Tibial nerve (tissue), 4 donors: ENCODE data around the gene ADAD2. TPM values are rescaled to one million over a fixed set of nuclear protein-coding genes. Genes with fewer than 3 reads are reported as not detected.

Experiments
- DNase-seq, 2 donors: peaks; one replicate each; pipeline ENCODE4 v3.0.0-alpha.2; 2019; ENCODE audit warnings: low spot score in 2 of 2
- H3K27ac ChIP-seq, 4 donors: fragments of 200-600 bp; sonication (generic) in 3 of 4; one replicate each; pipeline ENCODE4 v1.5.1; 2017 to 2019; ENCODE audit warnings: mild to moderate bottlenecking in 1 of 4
- H3K27me3 ChIP-seq, 2 donors: fragments of 200-600 bp; sonication (generic) in 1 of 2; one replicate each; pipeline versions ENCODE4 v1.5.1 to v1.6.0; 2017 to 2019
- H3K36me3 ChIP-seq, 3 donors: fragments of 200-600 bp; sonication (generic); one replicate each; pipeline ENCODE4 v1.5.1; 2018 to 2019
- H3K4me1 ChIP-seq, 4 donors: fragments of 200-600 bp; sonication (generic) in 3 of 4; one replicate each; pipeline ENCODE4 v1.5.1; 2017 to 2019
- H3K4me3 ChIP-seq, 4 donors: fragments of 200-600 bp; sonication (generic) in 3 of 4; one replicate each; pipeline ENCODE4 v1.5.1; 2017 to 2019; ENCODE audit warnings: mild to moderate bottlenecking in 1 of 4, moderate library complexity in 1 of 4
- H3K9me3 ChIP-seq, 4 donors: fragments of 200-600 bp; sonication (generic) in 3 of 4; one replicate each; pipeline ENCODE4 v1.5.1; 2017 to 2019
- CTCF ChIP-seq, 5 experiments: fragments of 200-600 bp in 3 of 5; fragments of 450-650 bp in 2 of 5; sonication (generic) in 3 of 5; IDR thresholded peaks; one replicate each; pipeline ENCODE4 v1.5.1; 2016 to 2019; ENCODE audit warnings: antibody characterized with exemption in 5 of 5, mild to moderate bottlenecking in 3 of 5, moderate library complexity in 2 of 5
- EP300 ChIP-seq, 2 donors: sonication (generic); formaldehyde crosslinking; IDR thresholded peaks; one replicate each; pipeline ENCODE4 v1.6.1; 2017; ENCODE audit warnings: antibody characterized with exemption in 2 of 2, mild to moderate bottlenecking in 1 of 2
- POLR2A ChIP-seq, 2 donors: fragments of 450-650 bp; IDR thresholded peaks; one replicate each; pipeline ENCODE4 v1.6.1; 2017; ENCODE audit warnings: antibody characterized with exemption in 2 of 2, mild to moderate bottlenecking in 2 of 2, moderate library complexity in 2 of 2
- WGBS, 2 donors: methylation state at CpG; one replicate each; pipeline ENCODE4 v1.1.5; 2018; 5-methylcytosine and 5-hydroxymethylcytosine counted together
- total RNA-seq, 4 donors: library from RNA; depleted of rRNA; stranded (reverse); fragments of >200 nt; gene quantifications; one replicate each; pipeline ENCODE4 v1.1.0, GENCODE V29; 2016

Gene ADAD2
- total RNA-seq, 4 donors from 2014 or later, result 1.2 TPM; not detected in 3

- TF ChIP-seq EP300 (IDR thresholded peaks at IDR 0.05), result no peak
- TF ChIP-seq CTCF (IDR thresholded peaks at IDR 0.05), result peak; percentile 42 to 86 (median 63)
- peak overlapping the region; percentile 56 to 96 (median 83) for H3K27ac ChIP-seq
- H3K27me3 ChIP-seq, result no peaks in the 10 kb centered on the region
- peaks cover 0 to 24% (median 4%) of the 10 kb centered on the region in 3 donors for H3K36me3 ChIP-seq
- WGBS, 2 donors, result 33 to 57% methylated on average over 10 of the region's 10 CpGs
- H3K4me1 ChIP-seq, result peaks cover 0 to 42% (median 31%) of the 10 kb centered on the region in 4 donors
- no peaks in the 10 kb centered on the region for H3K9me3 ChIP-seq
- peak; percentile 51 to 64 for DNase-seq
- H3K4me3 ChIP-seq, result no peak overlapping the region
Observed at GRCh38 chr16:84175350-84176081, 15.4 kb upstream of the ADAD2 start.

- H3K27me3 ChIP-seq, result no peaks in the 10 kb centered on the region
- DNase-seq, result no peak
- peaks cover 0 to 33% (median 13%) of the 10 kb centered on the region in 3 donors for H3K36me3 ChIP-seq
- peak overlapping the region in 1 of 4 donors; percentile 7 for H3K4me3 ChIP-seq
- H3K9me3 ChIP-seq, result no peaks in the 10 kb centered on the region
- 35 to 36% methylated on average over 17 to 18 of the region's 18 CpGs for WGBS, 2 donors
- peak overlapping the region; percentile 56 to 96 (median 83) for H3K27ac ChIP-seq
- peaks cover 0 to 42% (median 31%) of the 10 kb centered on the region in 4 donors for H3K4me1 ChIP-seq
- TF ChIP-seq EP300 (IDR thresholded peaks at IDR 0.05) (no peak), POLR2A (IDR thresholded peaks at IDR 0.05) (no peak), CTCF (IDR thresholded peaks at IDR 0.05) (no peak)
Observed at GRCh38 chr16:84176192-84177053, 14.5 kb upstream of the ADAD2 start.

- 19 to 24% methylated on average over 9 of the region's 9 CpGs for WGBS, 2 donors
- H3K27ac ChIP-seq, result peak overlapping the region; percentile 76 to 96 (median 86)
- TF ChIP-seq POLR2A (IDR thresholded peaks at IDR 0.05) (no peak), CTCF (IDR thresholded peaks at IDR 0.05) (no peak), EP300 (IDR thresholded peaks at IDR 0.05) (no peak)
- no peak for DNase-seq
- H3K27me3 ChIP-seq, result no peaks in the 10 kb centered on the region
- no peaks in the 10 kb centered on the region for H3K9me3 ChIP-seq
- H3K4me3 ChIP-seq, result no peak overlapping the region
- peaks cover 0 to 42% (median 31%) of the 10 kb centered on the region in 4 donors for H3K4me1 ChIP-seq
- peaks cover 0 to 46% (median 14%) of the 10 kb centered on the region in 3 donors for H3K36me3 ChIP-seq
Observed at GRCh38 chr16:84177741-84178073, 13.2 kb upstream of the ADAD2 start.

- TF ChIP-seq POLR2A (IDR thresholded peaks at IDR 0.05) (no peak), EP300 (IDR thresholded peaks at IDR 0.05) (no peak), CTCF (IDR thresholded peaks at IDR 0.05) (no peak)
- Histone ChIP-seq H3K27ac (peak overlapping the region; percentile 76 to 96 (median 86)), H3K27me3 (no peaks in the 10 kb centered on the region), H3K4me1 (peaks cover 0 to 42% (median 31%) of the 10 kb centered on the region in 4 donors), H3K4me3 (no peak overlapping the region), H3K36me3 (peaks cover 0 to 51% (median 14%) of the 10 kb centered on the region in 3 donors), H3K9me3 (no peaks in the 10 kb centered on the region)
- no peak for DNase-seq
- WGBS, 2 donors, result 67 to 72% methylated on average over 14 to 15 of the region's 15 CpGs
Observed at GRCh38 chr16:84178146-84178765, 12.7 kb upstream of the ADAD2 start.
